Caki2 (cell line): ENCODE measurements around the gene PSME3IP1. TPM values are rescaled to one million over a fixed set of nuclear protein-coding genes. Genes with fewer than 3 reads are reported as not detected.
"Not testable (repeated sequence)": the region's sequence is repeated elsewhere in the genome, so short reads cannot be mapped to it uniquely, and the experiment has no call there.

Experiments used
- DNase-seq: peaks from one replicate; pipeline ENCODE4 v3.0.0-alpha.2; 2015; ENCODE audit warnings: low read depth
- in situ Hi-C: cut with HindIII; loops from 2 replicates; pipeline ENCODE4 v1.10.0; 2016; ENCODE audit warnings: low sequenced_read_pairs, low pct_unique_long_range_greater_than_20kb, mixed read lengths
- total RNA-seq: library from RNA; depleted of rRNA; stranded (reverse); fragments of >200 nt; shearing (Covaris generic); gene quantifications from 2 replicates; pipeline ENCODE4 v1.2.3, GENCODE V29; 2014; ENCODE audit warnings: low replicate concordance

PSME3IP1 gene
- total RNA-seq, 1 experiment from 2014 or later: 38.9 TPM

DNA sequence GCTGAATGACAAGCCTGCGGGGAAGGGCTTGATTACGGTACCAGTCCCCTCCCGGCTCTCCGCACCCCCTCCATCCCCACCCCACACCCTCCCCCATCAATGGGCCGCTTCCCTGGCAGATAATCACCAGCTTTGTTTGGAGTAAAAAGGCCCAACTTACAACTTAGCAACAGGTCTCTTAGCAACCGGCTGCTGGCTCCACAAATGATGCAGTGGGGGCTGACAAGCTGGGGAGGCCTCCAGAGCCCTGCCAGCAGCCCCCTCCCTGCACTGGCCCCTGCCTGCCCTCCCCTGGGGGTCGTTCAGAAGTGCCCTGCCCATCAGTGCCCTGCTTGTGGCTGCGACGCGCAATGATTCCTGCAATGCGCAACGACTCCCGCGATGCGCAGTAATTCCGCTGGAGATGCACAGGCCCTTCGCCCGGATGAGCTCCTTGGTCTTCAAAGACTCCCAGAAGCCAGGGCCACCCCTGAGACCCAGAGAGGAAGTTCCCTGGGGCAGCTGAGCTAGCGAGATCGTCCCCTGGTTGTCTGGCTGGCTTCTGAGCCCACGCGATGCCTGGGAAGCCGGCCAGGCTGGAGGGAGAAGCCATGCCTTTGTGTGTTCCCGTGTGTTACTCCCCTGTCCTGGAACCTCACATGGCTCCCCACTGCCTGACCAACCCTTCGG lies 70.2 kb downstream of the PSME3IP1 start:
- in situ Hi-C loops: no loop called here
- no peak for DNase-seq

DNA sequence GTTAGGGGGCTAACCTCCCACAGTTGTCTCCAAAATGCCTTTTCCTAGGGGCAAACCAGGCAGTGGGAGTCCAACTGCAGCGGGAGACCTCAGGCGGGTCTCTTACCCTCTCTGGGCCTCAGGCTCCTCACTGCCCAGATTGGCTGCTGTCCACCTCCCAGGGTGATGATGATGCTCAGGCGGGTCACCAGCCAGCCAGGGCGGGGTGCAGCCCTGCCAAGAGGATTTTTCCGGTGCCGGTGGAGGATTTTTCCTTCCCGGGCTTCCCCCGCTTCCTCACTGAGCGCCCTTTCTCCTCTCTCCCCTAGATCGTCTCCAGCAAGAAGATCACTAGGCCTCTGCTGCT lies 70.7 kb downstream of the PSME3IP1 start:
- no peak for DNase-seq
- in situ Hi-C loops: no loop called here

DNA sequence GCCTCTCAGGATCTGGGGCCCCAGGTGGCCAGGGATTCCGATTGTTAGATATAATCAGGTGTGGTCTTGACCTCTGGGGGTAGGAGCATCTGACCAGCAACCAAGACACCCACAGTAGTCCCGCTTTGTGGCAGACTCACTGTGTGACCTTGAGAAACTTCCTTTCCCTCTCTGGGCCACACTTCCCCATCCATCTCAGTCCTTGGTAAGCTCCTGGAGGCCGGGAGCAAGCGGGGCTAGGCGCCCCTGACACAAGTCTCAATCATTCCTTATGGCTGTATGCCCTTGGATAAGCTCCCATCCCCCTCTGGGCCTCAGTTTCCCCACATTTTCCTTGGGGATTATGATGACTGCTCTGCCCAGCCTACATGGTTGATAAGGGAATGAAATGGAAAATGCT lies 72.2 kb downstream of the PSME3IP1 start:
- in situ Hi-C loops: no loop called here
- DNase-seq: no peak

- peak; percentile 20 for DNase-seq
- in situ Hi-C loops: no loop called here
Measured at GRCh38 chr16:57113042-57113453, 72.8 kb downstream of the PSME3IP1 start.

- in situ Hi-C loops: no loop called here
- DNase-seq: no peak
Measured at GRCh38 chr16:57112403-57113041, 73.3 kb downstream of the PSME3IP1 start.

DNA sequence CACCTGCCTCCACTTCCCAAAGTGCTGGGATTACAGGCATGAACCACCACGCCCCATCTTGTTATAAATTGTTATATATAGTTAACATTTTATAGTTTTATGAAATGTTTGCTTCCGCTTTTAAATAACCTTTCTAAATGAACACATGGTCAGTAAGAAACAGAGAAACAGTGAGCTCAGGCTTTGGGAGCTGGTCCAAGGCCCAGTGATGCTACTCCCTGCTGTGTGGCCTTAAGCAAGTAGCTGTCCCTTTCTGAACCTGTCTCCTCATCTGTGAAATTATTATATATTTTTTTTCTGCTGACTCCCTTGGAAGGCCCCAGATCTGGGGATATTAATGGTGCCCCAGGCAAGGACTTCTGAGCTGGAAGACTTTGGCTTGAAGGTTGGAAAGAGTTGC lies 74.4 kb downstream of the PSME3IP1 start:
- no peak for DNase-seq
- in situ Hi-C loops: no loop called here

DNA sequence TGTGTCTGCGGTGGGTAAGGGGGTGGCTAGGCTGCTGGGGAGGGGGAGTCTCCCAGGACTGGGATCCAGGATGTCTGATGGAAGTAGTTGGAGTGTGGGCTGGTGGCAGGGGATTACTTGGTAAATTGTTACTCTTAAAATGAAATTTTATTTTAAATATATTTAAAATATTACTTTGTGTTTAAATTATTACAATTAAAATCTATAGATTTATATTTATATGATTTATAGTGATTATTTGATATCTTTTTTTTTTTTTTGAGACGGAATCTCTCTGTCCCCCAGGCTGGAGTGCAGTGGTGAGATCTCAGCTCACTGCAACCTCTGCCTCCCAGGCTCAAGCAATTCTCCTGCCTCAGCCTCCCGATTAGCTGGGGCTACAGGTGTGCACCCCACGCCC lies 74.9 kb downstream of the PSME3IP1 start:
- in situ Hi-C loops: no loop called here
- no peak for DNase-seq

DNA sequence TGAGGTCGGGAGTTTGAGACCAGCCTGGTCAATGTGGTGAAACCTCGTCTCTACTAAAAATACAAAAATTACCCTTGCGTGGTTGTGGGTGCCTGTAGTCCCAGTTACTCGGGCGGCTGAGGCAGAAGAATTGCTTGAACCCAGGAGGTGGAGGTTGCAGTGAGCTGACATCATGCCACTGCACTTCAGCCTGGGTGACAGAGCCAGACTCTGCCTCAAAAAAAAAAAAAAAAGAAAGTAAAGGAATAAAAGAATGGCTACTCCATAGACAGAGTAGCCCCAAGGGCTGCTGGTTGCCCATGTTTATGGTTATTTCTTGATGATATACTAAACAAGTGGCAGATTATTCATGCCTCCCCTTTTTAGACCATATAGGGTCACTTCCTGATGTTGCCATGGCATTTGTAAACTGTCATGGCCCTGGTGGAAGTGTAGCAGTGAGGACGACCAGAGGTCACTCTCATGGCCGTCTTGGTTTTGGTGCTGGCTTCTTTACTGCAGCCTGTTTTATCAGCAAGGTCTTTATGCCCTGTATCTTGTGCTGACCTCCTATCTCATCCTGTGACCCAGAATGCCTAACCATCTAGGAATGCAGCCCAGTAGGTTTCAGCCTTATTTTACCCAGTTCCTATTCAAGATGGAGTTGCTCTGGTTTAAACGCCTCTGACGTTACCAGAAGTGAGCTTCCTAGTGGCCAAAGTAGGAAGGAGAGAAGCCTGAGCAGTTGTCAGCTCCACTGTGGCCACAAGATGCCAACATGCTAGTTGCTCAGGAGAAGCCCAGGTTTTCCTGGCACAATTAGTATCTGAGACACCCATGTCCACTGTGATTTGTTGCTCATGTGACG lies 76.4 kb downstream of the PSME3IP1 start:
- in situ Hi-C loops, DNase-seq: not testable (repeated sequence)

DNA sequence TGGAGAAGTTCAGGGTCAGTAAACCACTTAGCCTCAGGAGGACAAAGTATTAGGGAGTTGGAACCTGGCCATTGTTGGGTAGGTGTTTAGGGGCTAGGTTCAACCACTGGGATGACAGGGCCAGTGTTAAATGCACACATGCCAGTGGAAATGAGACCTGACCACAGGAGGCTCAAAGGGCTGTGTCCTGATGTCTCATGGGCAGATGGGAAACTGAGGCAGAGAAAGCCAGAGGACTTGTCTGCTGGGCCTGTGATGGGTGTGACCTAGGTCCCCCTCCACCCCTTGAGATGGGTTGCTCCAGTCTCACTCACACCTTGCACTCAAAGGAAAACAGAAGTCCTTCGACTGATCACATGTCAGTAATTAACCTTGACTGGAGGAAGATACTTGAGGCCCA lies 77.4 kb downstream of the PSME3IP1 start:
- no peak for DNase-seq
- in situ Hi-C loops: no loop called here

- in situ Hi-C loops: no loop called here
- no peak for DNase-seq
Measured at GRCh38 chr16:57107321-57107922, 78.4 kb downstream of the PSME3IP1 start.

- no peak for DNase-seq
- in situ Hi-C loops: no loop called here
Measured at GRCh38 chr16:57106767-57107166, 79.1 kb downstream of the PSME3IP1 start.

DNA sequence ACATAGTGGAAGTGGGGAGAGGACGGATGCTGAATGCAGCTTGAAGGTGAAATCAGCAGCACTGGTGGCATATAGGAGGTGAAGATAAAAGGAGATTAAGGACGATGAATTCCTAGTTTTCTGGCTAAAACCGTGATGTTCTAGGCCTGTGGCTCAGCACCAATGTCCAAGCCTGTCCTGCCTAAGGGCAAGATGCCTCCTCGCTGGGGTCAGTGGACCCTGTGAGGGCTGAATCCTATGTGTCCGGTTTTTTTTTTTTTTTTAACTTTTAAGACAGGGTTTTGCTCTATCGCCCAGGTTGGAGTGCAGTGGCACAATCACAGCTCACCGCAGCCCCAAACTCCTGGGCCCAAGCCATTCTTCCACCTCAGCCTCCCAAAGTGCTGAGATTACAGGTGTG lies 80.7 kb downstream of the PSME3IP1 start:
- in situ Hi-C loops: no loop called here
- no peak for DNase-seq

DNA sequence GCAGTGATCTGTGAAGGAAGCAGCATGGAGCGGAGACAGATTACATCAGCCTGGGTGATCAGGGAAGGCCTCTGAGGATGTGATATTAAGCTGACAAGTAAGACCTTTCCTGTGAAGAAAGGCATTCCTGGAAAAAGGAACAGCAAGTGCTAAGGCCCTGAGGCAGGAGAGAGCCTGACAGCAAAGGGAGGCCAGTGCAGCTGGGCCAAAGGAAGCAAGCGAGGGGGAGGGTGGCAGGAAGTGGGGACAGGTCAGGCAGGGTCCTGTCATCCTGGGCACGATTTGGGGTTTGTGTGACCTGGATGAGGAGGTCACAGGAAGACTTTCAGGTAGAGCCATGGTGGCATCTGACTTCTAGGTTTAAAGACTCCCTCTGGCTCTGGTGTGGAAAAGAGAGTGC lies 81.1 kb downstream of the PSME3IP1 start:
- in situ Hi-C loops: no loop called here

DNA sequence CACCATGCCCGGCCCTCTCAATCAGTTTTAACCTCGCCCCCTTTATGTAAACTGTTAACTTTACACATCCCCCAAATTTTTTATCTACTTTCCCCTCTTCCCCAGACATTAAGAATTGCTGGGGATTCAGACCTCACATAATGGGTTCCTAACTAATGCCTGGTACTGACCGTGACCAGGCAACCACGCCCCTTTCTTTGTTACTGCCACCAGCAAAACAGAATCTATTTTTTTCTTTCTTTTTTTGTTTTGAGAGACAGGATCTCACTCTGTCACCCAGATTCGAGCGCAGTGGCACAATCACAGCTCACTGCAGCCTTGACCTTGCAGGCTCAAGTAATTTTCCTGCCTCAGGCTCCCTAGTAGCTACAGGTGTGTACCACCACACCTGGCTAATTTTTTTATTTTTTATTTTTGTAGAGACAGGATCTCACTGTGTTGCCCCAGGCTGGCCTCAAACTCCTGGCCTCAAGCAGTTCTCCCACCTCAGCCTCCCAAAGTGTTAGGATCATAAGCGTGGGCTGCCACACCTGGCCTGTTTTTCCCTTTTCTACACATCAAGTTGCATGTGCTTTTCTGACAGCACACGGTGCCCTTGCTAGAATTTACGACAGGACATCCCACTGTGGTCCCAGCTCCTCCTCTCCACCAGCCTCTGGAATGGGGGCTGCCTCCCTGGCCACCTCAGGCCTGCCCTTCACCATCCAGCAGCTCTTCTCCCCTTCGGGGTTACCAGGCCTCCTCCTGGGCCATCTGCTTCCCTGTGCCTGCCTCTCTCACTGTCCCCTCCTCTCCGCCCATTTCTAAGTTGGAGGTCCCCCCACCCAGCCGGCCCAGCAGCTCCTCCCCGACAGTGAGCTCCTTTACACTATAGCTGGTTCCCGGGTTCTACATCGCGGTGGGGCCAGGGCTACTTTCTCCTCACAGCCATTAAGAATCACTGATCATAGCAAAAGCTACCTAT lies 82.7 kb downstream of the PSME3IP1 start:
- in situ Hi-C loops: no loop called here

More for the DNA sequence above, 81.1 kb downstream of the PSME3IP1 start:
- no peak for DNase-seq

More for the DNA sequence above, 82.7 kb downstream of the PSME3IP1 start:
- no peak for DNase-seq
